B cell (primary cell): ENCODE data around the gene SHB.

Experiments used
- EZH2 ChIP-seq: IDR thresholded peaks from 2 replicates; pipeline ENCODE4 v1.6.1; 2012; ENCODE audit warnings: borderline replicate concordance, low read depth, mild to moderate bottlenecking, moderate library complexity, low read length; ENCODE audit not compliant: insufficient read depth, poor library complexity, severe bottlenecking
- TF ChIP-seq, protein P1 (sequence below): fragments of 200-600 bp; IDR thresholded peaks from one replicate; pipeline ENCODE4 v1.8.0; 2022; ENCODE audit warnings: antibody characterized with exemption, mild to moderate bottlenecking

DNA sequence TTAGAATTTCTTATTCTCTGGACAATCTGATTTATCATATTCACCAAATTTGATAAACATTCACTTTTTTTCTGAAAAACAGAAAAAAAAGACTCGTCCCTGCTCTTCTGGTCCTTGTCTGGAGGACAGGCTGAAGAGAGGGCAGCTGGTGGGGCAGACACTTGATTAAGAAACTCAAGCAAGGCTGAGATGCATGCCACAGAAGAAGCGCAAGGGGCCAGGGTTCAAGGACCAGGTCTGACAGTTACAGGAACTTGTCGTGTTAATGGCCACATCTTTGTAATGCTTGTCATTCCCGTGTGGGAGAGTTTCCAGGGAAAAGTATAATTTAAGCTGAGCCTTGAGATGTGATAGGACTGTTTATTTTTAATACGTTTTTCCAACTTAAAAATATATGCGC, 40.6 kb upstream of the SHB start:
- TF ChIP-seq, protein P1, sequence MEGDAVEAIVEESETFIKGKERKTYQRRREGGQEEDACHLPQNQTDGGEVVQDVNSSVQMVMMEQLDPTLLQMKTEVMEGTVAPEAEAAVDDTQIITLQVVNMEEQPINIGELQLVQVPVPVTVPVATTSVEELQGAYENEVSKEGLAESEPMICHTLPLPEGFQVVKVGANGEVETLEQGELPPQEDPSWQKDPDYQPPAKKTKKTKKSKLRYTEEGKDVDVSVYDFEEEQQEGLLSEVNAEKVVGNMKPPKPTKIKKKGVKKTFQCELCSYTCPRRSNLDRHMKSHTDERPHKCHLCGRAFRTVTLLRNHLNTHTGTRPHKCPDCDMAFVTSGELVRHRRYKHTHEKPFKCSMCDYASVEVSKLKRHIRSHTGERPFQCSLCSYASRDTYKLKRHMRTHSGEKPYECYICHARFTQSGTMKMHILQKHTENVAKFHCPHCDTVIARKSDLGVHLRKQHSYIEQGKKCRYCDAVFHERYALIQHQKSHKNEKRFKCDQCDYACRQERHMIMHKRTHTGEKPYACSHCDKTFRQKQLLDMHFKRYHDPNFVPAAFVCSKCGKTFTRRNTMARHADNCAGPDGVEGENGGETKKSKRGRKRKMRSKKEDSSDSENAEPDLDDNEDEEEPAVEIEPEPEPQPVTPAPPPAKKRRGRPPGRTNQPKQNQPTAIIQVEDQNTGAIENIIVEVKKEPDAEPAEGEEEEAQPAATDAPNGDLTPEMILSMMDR = no peak
- TF ChIP-seq EZH2 = no peak
